Activated naive CD8-positive, alpha-beta T cell (primary cell): Measurements from ENCODE around the gene GAN.
"Not testable (repeated sequence)": the region's sequence is repeated elsewhere in the genome, so short reads cannot be mapped to it uniquely, and the experiment has no call there.

Source experiments
- H3K27ac Mint-ChIP-seq: one replicate; pipeline ENCODE4 v1.8.0; 2021; ENCODE audit warnings: mixed read lengths
- H3K27me3 Mint-ChIP-seq: one replicate; pipeline ENCODE4 v1.8.0; 2021; ENCODE audit warnings: mixed read lengths
- H3K36me3 Mint-ChIP-seq: one replicate; pipeline ENCODE4 v1.8.0; 2021; ENCODE audit warnings: mixed read lengths
- H3K4me1 Mint-ChIP-seq: one replicate; pipeline ENCODE4 v1.8.0; 2021; ENCODE audit warnings: low read depth, mixed read lengths
- H3K4me3 Mint-ChIP-seq: one replicate; pipeline ENCODE4 v1.8.0; 2021; ENCODE audit warnings: mild to moderate bottlenecking, mixed read lengths
- H3K9me3 Mint-ChIP-seq: one replicate; pipeline ENCODE4 v1.8.0; 2021; ENCODE audit warnings: low read depth, mixed read lengths

GAN gene

DNA sequence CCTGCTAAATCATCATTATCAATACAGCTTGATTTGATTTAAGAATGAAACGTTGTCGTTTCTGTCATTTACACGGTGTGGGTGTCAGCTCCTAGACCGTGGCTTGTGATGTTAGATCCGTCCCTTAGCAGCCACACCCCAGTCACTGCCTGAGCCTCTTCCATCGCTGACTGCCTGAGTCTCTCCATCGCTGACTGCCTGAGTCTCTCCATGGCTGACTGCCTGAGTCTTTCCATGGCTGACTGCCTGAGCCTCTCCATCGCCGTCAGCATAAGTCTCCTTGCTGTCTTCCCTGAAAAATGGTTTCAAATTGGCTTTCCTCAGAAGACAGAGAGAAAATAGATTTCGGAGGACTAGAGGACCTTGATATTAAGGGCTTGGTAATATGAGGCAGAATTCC, 76.1 kb downstream of the GAN start:
- H3K27ac Mint-ChIP-seq = no peak overlapping the region
- no peaks in the 10 kb centered on the region for H3K4me1 Mint-ChIP-seq
- peaks cover 12% of the 10 kb centered on the region for H3K36me3 Mint-ChIP-seq
- no peak overlapping the region for H3K4me3 Mint-ChIP-seq
- H3K9me3 Mint-ChIP-seq = no peaks in the 10 kb centered on the region
- H3K27me3 Mint-ChIP-seq = no peaks in the 10 kb centered on the region

DNA sequence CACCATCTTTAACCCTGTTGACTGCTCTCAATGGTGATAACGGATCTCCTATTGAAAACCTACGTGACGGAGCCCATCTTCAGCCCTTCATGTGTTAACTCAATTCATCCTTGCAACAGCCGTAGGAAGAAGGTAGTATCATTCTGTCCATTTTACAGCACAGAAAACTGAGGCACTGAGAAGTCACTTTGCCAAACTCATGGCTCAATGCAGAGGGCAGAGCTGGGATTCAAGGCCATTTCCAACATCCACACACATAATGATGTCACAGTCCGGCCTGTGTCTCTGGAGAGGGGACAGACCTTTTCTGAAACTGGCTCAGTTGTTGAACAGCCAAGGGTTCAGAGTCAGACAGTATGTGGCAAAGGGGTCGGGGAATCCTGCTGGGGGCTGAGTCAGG, 77.2 kb downstream of the GAN start:
- H3K9me3 Mint-ChIP-seq = no peaks in the 10 kb centered on the region
- no peak overlapping the region for H3K4me3 Mint-ChIP-seq
- H3K36me3 Mint-ChIP-seq = peaks cover 7% of the 10 kb centered on the region
- H3K27ac Mint-ChIP-seq = no peak overlapping the region
- no peaks in the 10 kb centered on the region for H3K4me1 Mint-ChIP-seq
- no peaks in the 10 kb centered on the region for H3K27me3 Mint-ChIP-seq

DNA sequence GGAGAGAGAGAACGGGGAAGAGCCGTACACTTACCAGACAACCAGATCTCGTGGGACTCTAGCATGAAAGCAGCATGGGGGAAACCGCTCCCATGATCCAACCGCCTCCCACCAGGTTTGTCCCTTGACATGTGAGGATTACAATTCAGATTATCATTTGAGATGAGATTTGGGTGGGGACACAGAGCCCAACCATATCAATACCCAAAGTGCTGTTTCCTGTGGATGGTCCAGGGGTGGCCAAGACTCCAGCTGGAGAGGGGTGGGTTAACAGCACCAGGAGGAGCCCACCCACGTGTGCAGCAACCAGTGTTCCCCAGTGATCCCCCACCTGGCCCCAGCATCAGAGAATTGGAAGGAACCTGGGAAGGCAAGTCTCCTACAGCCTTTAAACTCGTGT, 79.7 kb downstream of the GAN start:
- Mint-ChIP-seq H3K4me1 (no peaks in the 10 kb centered on the region), H3K9me3 (no peaks in the 10 kb centered on the region), H3K27ac (no peak overlapping the region), H3K27me3 (no peaks in the 10 kb centered on the region), H3K36me3 (peaks cover 7% of the 10 kb centered on the region), H3K4me3 (no peak overlapping the region)

DNA sequence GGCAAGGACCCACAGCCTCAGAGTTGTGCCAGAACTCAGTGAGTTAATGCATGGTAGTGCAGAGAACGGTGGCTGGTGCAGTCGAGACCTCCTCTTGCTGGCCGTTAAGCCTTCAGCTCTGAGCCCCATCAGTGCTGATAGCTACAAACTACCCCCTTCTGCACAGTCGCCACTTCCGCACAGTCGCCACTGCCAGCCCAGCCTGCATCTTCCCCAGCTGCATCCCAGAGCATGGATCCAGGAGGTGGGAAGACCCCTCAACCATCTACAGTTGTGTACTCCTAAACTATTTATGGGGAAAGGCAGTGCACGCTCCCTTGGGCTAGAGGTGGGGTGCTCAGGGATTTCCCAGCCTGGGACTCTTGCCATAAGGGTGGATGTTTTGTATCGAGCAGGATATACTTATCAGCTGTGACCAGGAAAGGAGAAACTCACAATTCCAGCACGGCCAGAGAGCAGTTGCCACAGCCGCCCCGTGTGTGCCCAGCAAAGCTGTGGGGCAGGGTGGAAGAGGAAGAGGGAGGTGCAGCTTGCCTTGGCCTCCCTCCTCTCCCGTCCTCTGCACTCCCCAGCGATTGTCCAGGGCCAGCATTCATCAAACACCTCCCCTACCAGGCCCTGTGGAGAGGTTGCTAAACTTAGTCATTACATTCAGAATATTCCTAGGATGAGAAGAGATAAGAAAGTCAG, 80.3 kb downstream of the GAN start:
- H3K36me3 Mint-ChIP-seq = peaks cover 7% of the 10 kb centered on the region

DNA sequence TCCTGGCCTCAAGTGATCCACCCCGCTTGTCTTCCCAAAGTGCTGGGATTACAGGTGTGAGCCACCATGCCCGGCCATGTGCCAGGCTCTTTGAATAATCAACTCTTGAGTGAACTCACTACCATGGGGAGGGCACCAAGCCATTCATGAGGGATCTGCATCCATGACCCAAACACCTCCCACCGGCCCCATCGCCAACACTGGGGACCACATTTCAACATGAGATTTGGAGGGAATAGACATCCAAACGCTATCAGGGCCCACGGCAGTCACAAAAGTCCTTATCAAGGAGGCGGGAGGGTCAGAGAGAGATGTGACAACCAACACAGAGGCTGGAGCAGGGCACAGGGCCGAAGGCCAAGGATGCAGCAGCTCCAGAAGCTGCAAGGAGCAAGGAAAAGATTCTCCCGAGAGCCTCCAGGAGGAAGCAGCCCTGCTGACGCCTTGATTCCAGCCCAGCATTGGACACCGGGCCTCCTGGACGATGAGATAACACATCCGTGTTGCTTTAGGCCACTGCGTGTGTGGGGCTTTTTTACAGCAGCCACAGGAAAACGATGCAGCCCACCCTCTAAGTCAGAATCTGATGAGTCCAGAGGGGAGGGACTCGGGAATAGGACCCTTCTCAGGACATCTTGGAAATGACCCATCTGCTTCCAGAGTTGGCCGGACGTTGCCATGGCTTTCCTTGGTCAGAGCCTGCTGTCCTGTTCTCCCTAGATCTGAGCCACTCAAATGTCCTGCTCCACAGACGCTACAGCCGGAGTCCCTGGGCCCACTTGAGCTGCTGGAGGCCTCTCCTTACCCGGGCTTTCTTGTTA, 82.5 kb downstream of the GAN start:
- Mint-ChIP-seq H3K27me3 (no peaks in the 10 kb centered on the region), H3K9me3 (no peaks in the 10 kb centered on the region), H3K36me3 (no peaks in the 10 kb centered on the region), H3K4me3 (no peak overlapping the region), H3K27ac (no peak overlapping the region), H3K4me1 (no peaks in the 10 kb centered on the region)

More for the DNA sequence above, 80.3 kb downstream of the GAN start:
- no peak overlapping the region for H3K4me3 Mint-ChIP-seq
- H3K4me1 Mint-ChIP-seq = no peaks in the 10 kb centered on the region
- H3K9me3 Mint-ChIP-seq = no peaks in the 10 kb centered on the region
- H3K27me3 Mint-ChIP-seq = no peaks in the 10 kb centered on the region
- no peak overlapping the region for H3K27ac Mint-ChIP-seq

DNA sequence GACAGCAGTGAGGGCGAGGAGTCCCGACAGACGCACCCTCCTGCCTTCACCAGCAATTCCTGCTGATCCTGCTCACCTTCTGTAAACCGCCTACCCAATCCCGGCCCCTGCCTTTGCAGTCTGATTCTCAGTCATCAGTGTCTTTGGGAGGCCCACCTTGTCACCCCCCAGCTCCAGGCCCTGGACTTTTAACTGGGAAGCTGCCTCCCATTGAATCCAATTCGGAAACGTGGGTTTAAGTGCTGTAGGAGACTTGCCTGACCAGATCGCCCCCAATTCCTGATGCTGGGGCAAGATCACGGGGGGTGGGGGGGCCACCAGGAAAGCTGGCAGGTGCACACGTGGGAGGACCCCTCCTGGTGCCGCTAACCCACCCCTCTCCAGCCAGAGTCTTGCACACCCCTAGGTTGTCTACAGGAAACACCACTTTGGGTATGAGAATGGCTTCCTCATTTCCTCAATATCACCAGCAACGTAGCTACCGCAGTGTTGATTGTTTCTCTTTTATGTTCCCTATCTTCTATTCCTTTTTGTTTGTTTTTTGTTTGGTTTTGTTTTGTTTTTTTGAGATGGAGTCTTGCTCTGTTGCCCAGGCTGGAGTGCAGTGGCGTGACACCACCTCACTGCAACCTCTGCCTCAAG, 83.2 kb downstream of the GAN start:
- no peaks in the 10 kb centered on the region for H3K4me1 Mint-ChIP-seq
- no peak overlapping the region for H3K4me3 Mint-ChIP-seq
- no peak overlapping the region for H3K27ac Mint-ChIP-seq
- no peaks in the 10 kb centered on the region for H3K27me3 Mint-ChIP-seq
- no peaks in the 10 kb centered on the region for H3K9me3 Mint-ChIP-seq
- no peaks in the 10 kb centered on the region for H3K36me3 Mint-ChIP-seq

DNA sequence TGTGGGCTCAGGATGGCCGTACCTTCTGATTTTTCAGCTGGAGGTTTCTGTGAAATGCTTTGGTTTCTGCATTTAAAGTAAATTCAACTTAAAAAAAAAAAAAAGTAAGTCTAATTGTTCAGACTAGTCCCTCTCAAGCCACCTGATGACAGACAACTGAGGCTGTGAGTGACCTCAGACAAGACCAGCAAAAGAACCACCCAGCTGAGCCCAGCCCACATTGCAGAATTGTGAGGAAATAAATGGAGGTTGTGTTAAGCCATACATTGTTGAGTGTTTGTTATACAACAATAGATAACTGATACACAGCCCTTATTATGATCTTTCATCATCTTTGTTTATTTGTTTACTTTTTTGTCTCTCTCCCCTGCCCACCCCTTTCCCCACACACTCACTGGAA, 85.1 kb downstream of the GAN start:
- Mint-ChIP-seq H3K27me3 (no peaks in the 10 kb centered on the region), H3K9me3 (no peaks in the 10 kb centered on the region), H3K36me3 (no peaks in the 10 kb centered on the region), H3K27ac (no peak overlapping the region), H3K4me1 (peaks cover 2% of the 10 kb centered on the region), H3K4me3 (no peak overlapping the region)

DNA sequence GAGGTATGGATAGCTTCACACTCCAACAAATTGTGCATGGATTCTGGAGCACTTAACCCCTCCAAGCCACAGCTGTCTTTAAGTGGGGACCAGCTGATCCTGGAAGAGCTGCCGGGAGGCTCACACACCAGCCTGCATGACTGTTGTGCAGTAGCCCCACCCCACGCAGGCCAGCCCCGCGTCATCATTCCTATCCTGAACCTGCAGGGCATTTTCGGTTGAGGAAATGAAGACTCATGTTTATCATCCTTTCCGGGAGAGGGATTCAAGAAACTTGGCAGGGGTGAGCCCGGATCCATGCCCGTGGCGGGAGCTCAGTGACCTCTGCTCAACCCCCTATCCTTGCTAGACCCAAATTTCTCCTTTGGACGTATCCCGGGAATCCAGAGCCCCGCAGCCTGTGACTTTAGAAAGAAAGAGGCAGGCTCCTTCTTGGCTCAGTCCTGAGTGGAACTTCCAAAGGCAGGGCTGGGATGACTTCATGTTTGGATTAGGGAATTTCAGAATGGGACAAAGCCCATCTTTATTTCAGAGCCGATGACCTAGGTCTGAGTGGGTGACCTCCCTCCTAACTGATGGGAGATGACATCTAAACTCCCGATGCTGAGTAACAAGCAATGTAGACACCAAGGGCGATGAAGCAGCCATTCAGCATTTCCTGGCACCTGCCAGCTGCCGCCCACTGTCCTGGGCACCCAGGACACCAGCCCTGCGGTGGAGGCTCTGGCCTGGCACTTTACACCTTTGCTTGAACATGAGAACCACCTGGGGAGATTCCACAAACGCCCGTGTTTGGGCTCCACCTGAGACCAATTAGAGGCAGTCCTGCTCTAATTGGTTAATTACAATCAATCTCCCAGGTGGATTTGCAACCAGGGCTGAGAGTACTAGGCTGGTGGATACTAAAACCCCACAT, 86.5 kb downstream of the GAN start:
- Mint-ChIP-seq H3K27me3 (no peaks in the 10 kb centered on the region), H3K4me1 (peaks cover 2% of the 10 kb centered on the region), H3K4me3 (no peak overlapping the region), H3K27ac (no peak overlapping the region), H3K9me3 (no peaks in the 10 kb centered on the region), H3K36me3 (no peaks in the 10 kb centered on the region)

DNA sequence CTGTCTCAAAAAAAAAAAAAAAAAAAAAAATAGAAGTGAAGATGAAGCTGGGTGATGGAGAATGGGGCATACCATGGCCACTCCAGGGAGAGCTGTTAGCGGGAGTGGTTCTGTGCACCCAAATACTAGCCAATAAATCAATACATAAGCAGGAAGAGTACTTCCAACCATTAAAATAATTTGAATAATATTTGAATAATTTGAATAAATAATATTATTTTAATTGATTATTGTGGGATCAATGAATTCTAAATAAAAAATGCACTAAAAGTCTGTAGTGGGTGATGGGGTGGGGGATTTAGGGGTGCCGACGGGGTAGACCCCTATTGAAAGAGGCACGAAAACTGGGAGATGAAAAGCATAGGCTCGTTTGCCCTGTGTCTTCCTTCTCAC, 88.4 kb downstream of the GAN start:
- Mint-ChIP-seq H3K4me3 (no peak overlapping the region), H3K36me3 (no peaks in the 10 kb centered on the region), H3K9me3 (no peaks in the 10 kb centered on the region), H3K4me1 (peaks cover 2% of the 10 kb centered on the region), H3K27me3 (no peaks in the 10 kb centered on the region), H3K27ac (no peak overlapping the region)

DNA sequence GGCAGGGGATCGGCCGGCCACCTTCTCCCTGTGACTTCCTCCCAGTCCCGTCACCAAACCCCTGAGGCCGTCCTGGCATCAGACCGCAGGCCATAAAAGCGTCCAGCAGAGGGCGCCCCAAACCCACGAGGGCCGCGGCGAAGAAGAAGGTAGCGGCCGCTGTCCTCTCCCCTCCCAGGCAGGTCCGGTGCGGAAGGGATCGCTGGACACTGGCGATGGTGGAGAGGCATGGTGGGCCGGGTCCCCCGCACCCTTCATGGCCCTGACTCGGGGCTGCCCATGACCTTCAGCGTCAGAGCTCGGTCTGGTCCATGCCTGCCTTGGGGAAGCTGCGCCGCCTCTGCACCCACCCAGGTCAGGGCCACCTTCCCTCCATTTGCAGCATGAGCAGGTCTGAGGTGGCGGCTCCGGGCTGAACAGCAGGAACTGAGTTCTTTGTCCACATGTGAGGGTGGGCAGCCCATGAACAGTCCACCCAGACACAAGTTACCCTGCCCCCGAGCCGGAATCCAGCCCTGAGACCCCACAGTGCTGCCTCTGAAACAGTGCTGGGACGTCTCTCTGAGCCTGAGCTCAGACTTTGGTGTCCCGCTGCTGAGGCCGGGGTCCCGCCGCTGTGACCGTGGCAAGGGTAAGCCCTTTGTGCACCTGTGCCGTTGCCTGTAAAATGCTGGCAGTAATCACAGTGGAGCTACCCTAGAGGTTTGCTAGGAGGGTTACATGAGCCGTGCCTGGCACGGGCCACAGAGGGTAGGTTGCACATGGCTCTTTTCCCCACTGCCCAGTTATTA, 89.0 kb downstream of the GAN start:
- H3K36me3 Mint-ChIP-seq = no peaks in the 10 kb centered on the region
- no peak overlapping the region for H3K4me3 Mint-ChIP-seq
- H3K27me3 Mint-ChIP-seq = no peaks in the 10 kb centered on the region
- no peaks in the 10 kb centered on the region for H3K9me3 Mint-ChIP-seq
- H3K27ac Mint-ChIP-seq = no peak overlapping the region
- peaks cover 2% of the 10 kb centered on the region for H3K4me1 Mint-ChIP-seq

DNA sequence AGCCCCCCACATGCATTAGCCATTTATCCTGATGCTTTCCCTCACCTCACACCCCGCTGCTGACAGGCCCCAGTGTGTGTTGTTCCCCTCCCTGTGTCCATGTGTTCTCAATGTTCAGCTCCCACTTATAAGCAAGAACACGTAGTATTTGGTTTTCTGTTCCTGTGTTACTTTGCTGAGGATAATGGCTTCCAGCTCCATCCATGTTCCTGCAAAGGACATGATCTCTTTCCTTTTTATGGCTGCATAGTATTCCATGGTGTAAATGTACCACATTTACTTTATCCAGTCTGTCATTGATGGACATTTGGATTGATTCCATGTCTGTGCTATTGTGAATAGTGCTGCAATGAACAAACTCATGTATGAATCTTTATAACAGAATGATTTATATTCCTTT, 90.2 kb downstream of the GAN start:
- not testable (repeated sequence) for H3K4me1 Mint-ChIP-seq, H3K27ac Mint-ChIP-seq, H3K36me3 Mint-ChIP-seq, H3K27me3 Mint-ChIP-seq, H3K9me3 Mint-ChIP-seq
- H3K4me3 Mint-ChIP-seq = peak overlapping the region; percentile 28

DNA sequence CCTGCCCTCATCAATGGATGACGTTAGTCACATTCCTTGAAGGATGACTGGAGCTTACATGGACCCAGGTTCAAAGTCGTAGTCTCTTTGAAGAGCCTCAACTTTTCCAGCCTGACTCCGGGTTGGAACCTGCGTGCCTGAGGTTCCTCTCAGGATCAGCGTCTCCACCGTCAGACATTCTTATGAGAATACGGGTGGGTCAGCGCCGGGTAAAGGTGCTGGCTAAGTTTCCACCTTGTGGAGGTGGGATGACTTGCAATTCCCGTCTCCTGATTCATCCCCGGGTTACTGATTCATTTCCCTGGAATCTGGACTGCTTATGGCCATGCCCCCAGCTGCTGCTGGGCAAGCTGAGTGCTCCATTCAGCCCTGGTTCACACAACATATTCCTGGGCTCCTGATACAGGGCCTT, 90.9 kb downstream of the GAN start:
- no peaks in the 10 kb centered on the region for H3K9me3 Mint-ChIP-seq
- no peaks in the 10 kb centered on the region for H3K36me3 Mint-ChIP-seq
- peaks cover 2% of the 10 kb centered on the region for H3K4me1 Mint-ChIP-seq
- H3K27ac Mint-ChIP-seq = no peak overlapping the region
- no peak overlapping the region for H3K4me3 Mint-ChIP-seq
- H3K27me3 Mint-ChIP-seq = no peaks in the 10 kb centered on the region

DNA sequence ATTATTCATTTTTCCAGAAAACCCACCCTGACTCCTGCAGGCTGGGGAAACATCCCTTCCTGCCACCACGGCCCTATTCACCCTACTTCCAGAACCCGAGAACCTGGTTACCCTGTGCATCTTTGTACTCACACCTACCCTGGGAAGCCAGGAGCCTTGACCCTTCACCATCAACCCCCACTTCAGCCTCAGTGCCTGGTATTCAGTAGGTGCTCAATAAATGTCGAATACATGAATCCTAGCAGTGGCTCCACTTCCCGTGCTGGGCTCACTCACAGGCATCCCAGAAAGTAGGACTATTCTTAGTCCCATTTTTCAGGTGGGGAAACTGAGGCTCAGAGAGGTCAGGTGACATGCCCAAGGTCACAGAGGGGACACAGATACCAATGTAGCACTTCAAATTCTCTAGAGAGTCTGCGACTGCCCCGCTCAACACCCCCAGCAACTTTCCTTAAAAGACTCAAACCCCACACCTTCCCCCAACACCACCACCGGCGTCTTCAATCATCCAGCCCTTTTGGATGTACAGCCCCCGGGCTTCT, 93.7 kb downstream of the GAN start:
- Mint-ChIP-seq H3K4me1 (peaks cover under 1% of the 10 kb centered on the region), H3K27ac (no peak overlapping the region), H3K36me3 (no peaks in the 10 kb centered on the region), H3K9me3 (no peaks in the 10 kb centered on the region), H3K4me3 (no peak overlapping the region), H3K27me3 (no peaks in the 10 kb centered on the region)

DNA sequence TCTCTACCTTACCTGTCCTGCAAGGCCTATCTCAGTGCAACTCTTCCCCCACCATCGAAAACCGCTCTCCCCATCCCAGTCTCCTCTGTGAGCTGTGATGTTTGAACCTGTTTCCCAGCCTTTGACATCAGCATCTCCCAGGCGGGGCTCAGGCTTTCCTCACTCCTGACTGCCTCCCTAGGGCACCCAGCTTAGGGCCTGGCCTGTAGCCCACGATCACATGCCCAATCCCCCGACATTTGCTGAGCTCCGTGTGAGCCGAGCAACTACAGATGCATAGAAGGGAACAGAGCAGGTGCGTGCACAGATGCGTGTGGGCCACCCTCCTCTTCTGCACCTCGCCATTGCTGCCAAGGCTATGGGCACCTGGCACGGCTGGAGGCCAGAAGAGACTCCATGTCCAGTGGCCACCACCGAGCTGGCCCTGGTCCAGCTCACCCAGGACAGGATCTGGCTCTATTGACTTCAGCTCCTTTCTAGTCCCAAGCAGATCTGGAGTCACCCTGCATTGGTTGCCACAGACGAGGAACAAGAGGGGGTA, 94.3 kb downstream of the GAN start:
- H3K4me3 Mint-ChIP-seq = no peak overlapping the region
- H3K4me1 Mint-ChIP-seq = no peaks in the 10 kb centered on the region
- no peaks in the 10 kb centered on the region for H3K27me3 Mint-ChIP-seq
- H3K27ac Mint-ChIP-seq = no peak overlapping the region
- no peaks in the 10 kb centered on the region for H3K9me3 Mint-ChIP-seq
- no peaks in the 10 kb centered on the region for H3K36me3 Mint-ChIP-seq
